HG03378 (cell line): ENCODE data around the gene CDKN3.
"Not testable (repeated sequence)": the region's sequence is repeated elsewhere in the genome, so short reads cannot be mapped to it uniquely, and the experiment has no call there.

Source experiments
- ATAC-seq: cut with Tn5 transposase; IDR thresholded peaks from one replicate; pipeline ENCODE4 v1.9.1; 2021; ENCODE audit warnings: mild to moderate bottlenecking, moderate library complexity; ENCODE audit not compliant: unreplicated experiment

The CDKN3 gene

GRCh38 chr14:54453990-54454389 lies 57.2 kb downstream of the CDKN3 start:
- ATAC-seq: not testable (repeated sequence)

- no peak for ATAC-seq
Observed at GRCh38 chr14:54455363-54455762, 58.6 kb downstream of the CDKN3 start.

- ATAC-seq: not testable (repeated sequence)
Observed at GRCh38 chr14:54456820-54457608, 60.2 kb downstream of the CDKN3 start.

- ATAC-seq: no peak
Observed at GRCh38 chr14:54457609-54457996, 60.8 kb downstream of the CDKN3 start.

- ATAC-seq: not testable (repeated sequence)
Observed at GRCh38 chr14:54458536-54458935, 61.7 kb downstream of the CDKN3 start.

- ATAC-seq: no peak
Observed at GRCh38 chr14:54459106-54459505, 62.3 kb downstream of the CDKN3 start.

- no peak for ATAC-seq
Observed at GRCh38 chr14:54462048-54462447, 65.2 kb downstream of the CDKN3 start.

- ATAC-seq: no peak
Observed at GRCh38 chr14:54465654-54466053, 68.8 kb downstream of the CDKN3 start.

- ATAC-seq: no peak
Observed at GRCh38 chr14:54467280-54467679, 70.5 kb downstream of the CDKN3 start.
